PC-9 (cell line): Measurements from ENCODE around the gene ANKRD9. TPM values are rescaled to one million over a fixed set of nuclear protein-coding genes. Genes with fewer than 3 reads are reported as not detected.
A peak's percentile ranks its signal among the peaks of the same experiment; 100 is the strongest.

Source experiments
- BruUV-seq: library from RNA; stranded (reverse); fragments of 400-500 nt; replicated peaks from 2 replicates; lab custom pipeline; 2021; lab: Mats Ljungman, UMichigan
- CTCF ChIA-PET: fragments of 300-600 bp; sonication (Branson Sonifier 250); formaldehyde crosslinking; loops from one replicate; lab custom pipeline; 2022; ENCODE audit warnings: antibody characterized with exemption; lab: Charles Lee
- POLR2A ChIA-PET: fragments of 300-600 bp; sonication (Branson Sonifier 250); formaldehyde crosslinking; loops from one replicate; lab custom pipeline; 2022; ENCODE audit warnings: antibody characterized with exemption; ENCODE audit not compliant: unreplicated experiment; lab: Charles Lee
- DNase-seq, 2 experiments: peaks; one replicate each; pipeline versions ENCODE4 v3.0.0 to v3.0.0-alpha.2; 2015 to 2022; ENCODE audit warnings: mixed read lengths in 1 of 2
- H2AFZ ChIP-seq: fragments of 200-600 bp; sonication (generic); 2 replicates; pipeline ENCODE4 v1.8.1; 2017; ENCODE audit warnings: antibody characterized with exemption
- H3F3A ChIP-seq: fragments of 200-600 bp; sonication (generic); 2 replicates; pipeline ENCODE4 v1.8.1; 2017; ENCODE audit warnings: antibody characterized with exemption, mild to moderate bottlenecking, low read depth; ENCODE audit not compliant: insufficient read depth
- H3K27ac ChIP-seq: fragments of 200-600 bp; sonication (generic); 2 replicates; pipeline ENCODE4 v1.6.1; 2016; ENCODE audit warnings: mixed run types
- H3K27me3 ChIP-seq: fragments of 200-600 bp; sonication (generic); 2 replicates; pipeline ENCODE4 v1.6.1; 2016; ENCODE audit warnings: low read depth, mixed run types; ENCODE audit not compliant: insufficient read depth
- H3K36me3 ChIP-seq: fragments of 200-600 bp; sonication (generic); 2 replicates; pipeline ENCODE4 v1.6.1; 2016; ENCODE audit warnings: low read depth, mixed run types
- H3K4me1 ChIP-seq: fragments of 200-600 bp; sonication (generic); replicated peaks from 2 replicates; pipeline ENCODE4 v1.6.1; 2016; ENCODE audit warnings: mixed run types; ENCODE audit not compliant: insufficient read depth
- H3K4me2 ChIP-seq: fragments of 200-600 bp; sonication (generic); 2 replicates; pipeline ENCODE4 v1.6.1; 2017; ENCODE audit warnings: mixed run types
- H3K4me3 ChIP-seq: fragments of 200-600 bp; sonication (generic); 2 replicates; pipeline ENCODE4 v1.6.1; 2016; ENCODE audit warnings: mixed run types
- H3K79me2 ChIP-seq: fragments of 200-600 bp; sonication (generic); 2 replicates; pipeline ENCODE4 v1.6.1; 2017; ENCODE audit warnings: low read depth, mixed run types
- H3K9me2 ChIP-seq: fragments of 200-600 bp; sonication (generic); 2 replicates; pipeline ENCODE4 v1.8.1; 2017; ENCODE audit warnings: mild to moderate bottlenecking; ENCODE audit not compliant: insufficient read depth
- H3K9me3 ChIP-seq: fragments of 200-600 bp; sonication (generic); 2 replicates; pipeline ENCODE4 v1.8.1; 2016; ENCODE audit warnings: low read depth; ENCODE audit not compliant: insufficient read depth
- H4K20me1 ChIP-seq: fragments of 200-600 bp; sonication (generic); 2 replicates; pipeline ENCODE4 v1.8.1; 2017; ENCODE audit not compliant: insufficient read depth
- EZH2 ChIP-seq: fragments of 200-600 bp; sonication (generic); IDR thresholded peaks from 2 replicates; pipeline ENCODE4 v1.8.0; 2017; ENCODE audit warnings: antibody characterized with exemption, low read depth
- intact Hi-C: fragments of 100-400 bp; cut with micrococcal nuclease; formaldehyde crosslinking; loops from one replicate; pipeline ENCODE4 v1.10.0; 2022; ENCODE audit not compliant: unreplicated experiment
- total RNA-seq: library from RNA; stranded (reverse); gene quantifications from 2 replicates; pipeline ENCODE4 v1.2.3, GENCODE V29; 2021
- TF ChIP-seq, protein P1 (sequence below): fragments of 200-600 bp; sonication (generic); conservative IDR thresholded peaks from 2 replicates; pipeline ENCODE4 v1.6.1; 2017; ENCODE audit warnings: mixed run types, antibody characterized with exemption, mild to moderate bottlenecking, moderate library complexity

Gene ANKRD9
- total RNA-seq, 1 experiment from 2014 or later = 44.6 TPM

DNA sequence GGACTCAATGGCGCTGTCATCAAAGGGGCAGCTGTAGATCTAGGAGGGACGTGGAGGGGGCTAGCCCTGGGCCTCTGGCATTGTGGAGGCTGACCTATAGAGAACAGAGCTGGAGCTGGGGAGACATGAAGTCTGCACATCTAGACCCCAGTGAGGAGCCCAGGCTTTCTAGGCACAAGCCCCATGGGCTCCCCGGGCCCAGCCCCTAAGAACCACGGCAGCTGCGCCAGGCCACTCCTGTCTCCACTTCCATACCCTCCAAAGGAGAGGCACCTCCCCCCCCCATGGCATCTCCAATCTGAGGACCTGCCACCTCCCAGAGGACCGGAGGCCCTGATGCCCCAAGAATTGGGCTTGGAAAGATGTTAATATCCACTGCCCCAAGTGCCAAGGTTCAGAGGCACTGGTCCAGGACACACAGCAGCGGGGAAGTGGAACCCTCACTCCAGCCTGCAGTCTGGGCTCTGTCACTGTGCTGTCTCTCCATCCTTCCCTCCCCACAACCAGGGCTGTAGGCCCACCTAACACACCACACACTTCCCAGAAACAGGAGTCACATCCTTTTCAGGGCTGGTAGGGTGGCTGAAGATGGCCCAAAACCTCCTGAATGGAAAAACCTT lies 4.5 kb downstream of the ANKRD9 start:
- peaks cover 35% of the 10 kb centered on the region for H3F3A ChIP-seq
- no peak for DNase-seq
- no peak overlapping the region for H2AFZ ChIP-seq
- no peaks in the 10 kb centered on the region for H3K79me2 ChIP-seq
- no peaks in the 10 kb centered on the region for H3K9me3 ChIP-seq
- no peak for TF ChIP-seq EZH2
- TF ChIP-seq, protein P1, sequence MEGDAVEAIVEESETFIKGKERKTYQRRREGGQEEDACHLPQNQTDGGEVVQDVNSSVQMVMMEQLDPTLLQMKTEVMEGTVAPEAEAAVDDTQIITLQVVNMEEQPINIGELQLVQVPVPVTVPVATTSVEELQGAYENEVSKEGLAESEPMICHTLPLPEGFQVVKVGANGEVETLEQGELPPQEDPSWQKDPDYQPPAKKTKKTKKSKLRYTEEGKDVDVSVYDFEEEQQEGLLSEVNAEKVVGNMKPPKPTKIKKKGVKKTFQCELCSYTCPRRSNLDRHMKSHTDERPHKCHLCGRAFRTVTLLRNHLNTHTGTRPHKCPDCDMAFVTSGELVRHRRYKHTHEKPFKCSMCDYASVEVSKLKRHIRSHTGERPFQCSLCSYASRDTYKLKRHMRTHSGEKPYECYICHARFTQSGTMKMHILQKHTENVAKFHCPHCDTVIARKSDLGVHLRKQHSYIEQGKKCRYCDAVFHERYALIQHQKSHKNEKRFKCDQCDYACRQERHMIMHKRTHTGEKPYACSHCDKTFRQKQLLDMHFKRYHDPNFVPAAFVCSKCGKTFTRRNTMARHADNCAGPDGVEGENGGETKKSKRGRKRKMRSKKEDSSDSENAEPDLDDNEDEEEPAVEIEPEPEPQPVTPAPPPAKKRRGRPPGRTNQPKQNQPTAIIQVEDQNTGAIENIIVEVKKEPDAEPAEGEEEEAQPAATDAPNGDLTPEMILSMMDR = no peak
- no peaks in the 10 kb centered on the region for H4K20me1 ChIP-seq
- CTCF ChIA-PET = no interaction called here
- no peak overlapping the region for H3K27ac ChIP-seq
- no peak overlapping the region for H3K4me2 ChIP-seq
- POLR2A ChIA-PET = interaction anchor here (0.6 kb wide), 1 partner anchor 62 kb away, joined by 5 read pairs; no protein-coding TSS in a partner anchor
- H3K9me2 ChIP-seq = no peaks in the 10 kb centered on the region
- no peak overlapping the region for H3K4me3 ChIP-seq
- no peaks in the 10 kb centered on the region for H3K36me3 ChIP-seq
- H3K4me1 ChIP-seq = peaks cover 12% of the 10 kb centered on the region
- intact Hi-C loops = loop anchor here (5.0 kb wide), 1 partner anchor 188 kb away; the partner anchor contains the start of gene ZNF839
- no peaks in the 10 kb centered on the region for H3K27me3 ChIP-seq
- no TSS peak for BruUV-seq

DNA sequence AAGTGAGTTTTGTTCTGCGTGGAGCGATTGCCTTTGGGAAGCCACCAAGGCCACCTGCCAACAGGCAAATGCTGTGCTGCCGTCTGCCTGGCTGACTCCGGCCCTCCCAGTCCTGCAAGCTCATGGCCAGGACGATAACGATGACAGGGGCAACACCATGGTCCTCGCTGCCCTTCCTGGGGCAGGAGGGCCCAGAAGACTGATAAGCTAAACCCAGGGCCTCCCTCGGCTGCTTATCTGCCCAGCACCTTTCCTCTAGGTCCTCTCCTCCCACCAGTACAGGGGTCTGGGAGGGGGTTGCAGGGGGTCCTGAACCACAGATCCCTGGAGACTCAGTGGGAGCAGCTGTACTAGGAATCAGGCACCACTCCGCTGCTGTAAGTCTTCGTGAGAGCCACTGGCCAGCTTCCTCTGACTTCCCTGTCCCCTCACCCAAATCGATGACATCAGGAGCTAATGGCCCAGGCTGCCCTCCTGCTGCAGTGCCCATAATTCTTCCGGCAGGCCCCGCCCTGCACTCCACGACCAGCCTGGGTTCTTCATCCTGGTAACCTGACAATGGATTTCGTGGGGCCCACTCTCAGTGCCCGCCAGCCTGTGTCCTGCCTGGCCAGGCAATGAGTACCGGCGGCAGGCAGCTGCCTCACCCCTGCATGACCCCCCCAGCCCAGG lies 5.1 kb downstream of the ANKRD9 start:
- no peak overlapping the region for H3K4me3 ChIP-seq
- no peaks in the 10 kb centered on the region for H4K20me1 ChIP-seq
- intact Hi-C loops = no loop called here
- H3K27me3 ChIP-seq = no peaks in the 10 kb centered on the region
- H3K9me2 ChIP-seq = no peaks in the 10 kb centered on the region
- peaks cover 40% of the 10 kb centered on the region for H3F3A ChIP-seq
- BruUV-seq = no TSS peak
- H3K4me1 ChIP-seq = peaks cover 10% of the 10 kb centered on the region
- no peak for TF ChIP-seq EZH2
- TF ChIP-seq, protein P1 = no peak
- no peaks in the 10 kb centered on the region for H3K79me2 ChIP-seq
- no peak for DNase-seq
- H3K9me3 ChIP-seq = no peaks in the 10 kb centered on the region
- no peak overlapping the region for H2AFZ ChIP-seq
- no peak overlapping the region for H3K27ac ChIP-seq
- H3K36me3 ChIP-seq = no peaks in the 10 kb centered on the region
- ChIA-PET POLR2A (interaction anchor here (0.6 kb wide), 1 partner anchor 62 kb away, joined by 5 read pairs; no protein-coding TSS in a partner anchor), CTCF (no interaction called here)
- H3K4me2 ChIP-seq = no peak overlapping the region

DNA sequence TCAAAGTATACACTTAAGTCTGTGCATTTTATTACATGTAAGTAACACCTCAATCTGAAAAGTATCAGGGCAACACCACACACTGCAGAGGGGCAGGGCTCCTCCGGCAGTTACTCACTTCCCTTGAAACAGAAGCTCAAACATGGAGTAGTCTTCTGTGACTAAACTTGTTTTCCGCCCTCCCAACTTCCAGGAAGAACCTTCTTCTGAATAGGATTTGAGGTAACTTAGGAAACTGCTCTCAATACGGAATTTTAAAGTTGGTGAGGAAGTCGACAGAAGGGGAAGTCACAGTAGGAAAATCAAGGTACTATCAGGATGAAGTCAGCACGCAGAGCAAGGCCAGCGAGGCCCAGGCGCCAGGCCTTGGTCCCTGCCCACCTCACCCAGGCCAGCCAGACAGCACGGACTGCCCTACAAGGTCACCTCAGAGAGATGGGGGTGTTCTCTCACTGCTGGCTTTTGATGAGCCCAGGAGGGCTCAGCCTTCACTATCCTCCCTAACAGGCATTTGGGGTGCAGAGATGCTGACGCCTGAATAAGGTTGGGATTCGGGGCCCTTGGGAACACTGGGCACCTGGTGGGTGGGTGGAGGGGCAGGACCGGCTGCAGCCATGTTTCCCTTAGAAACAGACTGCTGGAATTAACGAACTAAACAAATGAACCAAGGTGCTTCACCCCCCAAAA lies 5.8 kb downstream of the ANKRD9 start:
- no peak for DNase-seq
- H4K20me1 ChIP-seq = no peaks in the 10 kb centered on the region

More for the DNA sequence above, 5.8 kb downstream of the ANKRD9 start:
- Histone ChIP-seq H3K9me2 (no peaks in the 10 kb centered on the region), H3K9me3 (no peaks in the 10 kb centered on the region), H3F3A (peaks cover 37% of the 10 kb centered on the region), H3K27ac (peak overlapping the region; percentile 0; the same call in 1 of the 2 replicates), H3K36me3 (no peaks in the 10 kb centered on the region), H3K4me2 (no peak overlapping the region), H3K79me2 (no peaks in the 10 kb centered on the region), H2AFZ (no peak overlapping the region), H3K4me3 (no peak overlapping the region), H3K4me1 (peaks cover 8% of the 10 kb centered on the region), H3K27me3 (no peaks in the 10 kb centered on the region)
- BruUV-seq = no TSS peak
- ChIA-PET POLR2A (no interaction called here), CTCF (no interaction called here)
- TF ChIP-seq, protein P1 = no peak
- TF ChIP-seq EZH2 = no peak
- intact Hi-C loops = no loop called here
